Epidermal melanocyte (primary cell): ENCODE measurements around the gene BIVM.

Source experiments
- DNase-seq: peaks from one replicate; pipeline ENCODE4 v3.0.0; 2011; ENCODE audit warnings: low spot score; ENCODE audit not compliant: insufficient read length

BIVM gene

DNA sequence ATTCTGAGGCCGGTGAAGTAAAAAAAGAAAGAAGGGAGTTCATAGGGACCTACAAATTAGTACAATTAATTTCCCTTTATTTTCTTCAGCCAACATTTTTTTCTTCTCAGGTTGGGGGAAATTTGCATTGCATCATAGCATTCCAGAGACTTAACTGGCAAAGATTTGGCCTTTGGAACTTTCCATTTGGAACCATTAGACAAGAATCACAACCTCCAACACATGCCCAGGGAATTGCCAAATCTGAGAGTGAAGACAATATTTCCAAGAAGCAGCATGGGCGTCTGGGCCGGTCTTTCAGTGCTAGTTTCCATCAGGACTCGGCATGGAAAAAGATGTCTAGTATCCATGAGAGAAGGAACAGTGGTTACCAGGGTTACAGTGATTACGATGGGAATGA, 40.5 kb downstream of the BIVM start:
- DNase-seq: no peak

DNA sequence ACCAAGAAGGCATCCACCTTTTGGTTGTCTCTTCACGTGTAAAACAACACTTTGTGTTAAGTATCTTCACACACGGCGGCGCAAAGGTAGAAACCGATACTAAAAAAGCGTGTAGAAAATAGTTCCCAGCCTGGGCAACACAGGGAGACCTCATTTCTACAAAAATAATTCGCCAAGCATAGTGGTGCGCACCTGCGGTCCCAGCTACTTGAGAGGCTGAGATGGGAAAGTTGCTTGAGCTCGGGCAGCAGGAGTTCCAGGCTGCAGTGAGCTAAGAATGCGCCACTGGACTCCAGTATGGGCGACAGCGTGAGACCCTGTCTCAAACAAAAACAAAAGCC, 46.3 kb downstream of the BIVM start:
- no peak for DNase-seq

- DNase-seq: peak; percentile 24
Observed at GRCh38 chr13:102845630-102846260, 46.8 kb downstream of the BIVM start, which contains the start of gene ERCC5. TSS of gene ERCC5 (plus strand) at chr13:102846032. CDS start at chr13:102846267, 235 bp downstream.

DNA sequence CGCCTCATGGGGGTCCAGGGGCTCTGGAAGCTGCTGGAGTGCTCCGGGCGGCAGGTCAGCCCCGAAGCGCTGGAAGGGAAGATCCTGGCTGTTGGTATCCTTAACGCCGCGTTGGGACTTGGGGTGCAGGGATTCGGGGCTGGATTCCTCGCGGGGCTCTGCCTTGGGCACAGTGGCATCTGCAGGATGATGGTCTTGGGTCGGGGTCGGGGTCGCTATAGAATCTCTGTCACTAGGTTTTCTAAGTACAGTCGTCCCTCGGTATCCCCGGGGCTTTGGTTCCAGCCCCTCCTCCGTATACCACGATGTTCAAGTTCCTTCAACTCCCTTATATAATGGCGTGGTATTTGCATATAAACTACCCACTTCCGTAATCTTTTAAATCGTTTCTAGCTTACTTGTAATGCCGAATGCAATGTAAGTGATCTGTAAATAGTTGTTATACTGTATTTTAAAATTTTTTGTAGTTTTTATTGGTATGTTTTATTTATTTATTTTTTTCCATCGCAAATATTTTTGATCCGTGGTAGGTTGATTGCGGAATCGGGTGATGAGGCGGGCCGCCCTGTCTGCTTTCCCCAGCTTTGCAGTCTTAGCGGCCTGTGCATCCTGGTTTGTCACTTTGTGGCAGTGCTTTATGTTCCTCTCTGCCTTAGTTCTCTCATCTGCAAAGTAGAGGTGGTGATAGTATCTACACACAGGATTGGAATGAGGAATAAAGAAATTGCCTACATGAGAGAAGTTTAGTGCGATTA, 47.5 kb downstream of the BIVM start:
- no peak for DNase-seq

DNA sequence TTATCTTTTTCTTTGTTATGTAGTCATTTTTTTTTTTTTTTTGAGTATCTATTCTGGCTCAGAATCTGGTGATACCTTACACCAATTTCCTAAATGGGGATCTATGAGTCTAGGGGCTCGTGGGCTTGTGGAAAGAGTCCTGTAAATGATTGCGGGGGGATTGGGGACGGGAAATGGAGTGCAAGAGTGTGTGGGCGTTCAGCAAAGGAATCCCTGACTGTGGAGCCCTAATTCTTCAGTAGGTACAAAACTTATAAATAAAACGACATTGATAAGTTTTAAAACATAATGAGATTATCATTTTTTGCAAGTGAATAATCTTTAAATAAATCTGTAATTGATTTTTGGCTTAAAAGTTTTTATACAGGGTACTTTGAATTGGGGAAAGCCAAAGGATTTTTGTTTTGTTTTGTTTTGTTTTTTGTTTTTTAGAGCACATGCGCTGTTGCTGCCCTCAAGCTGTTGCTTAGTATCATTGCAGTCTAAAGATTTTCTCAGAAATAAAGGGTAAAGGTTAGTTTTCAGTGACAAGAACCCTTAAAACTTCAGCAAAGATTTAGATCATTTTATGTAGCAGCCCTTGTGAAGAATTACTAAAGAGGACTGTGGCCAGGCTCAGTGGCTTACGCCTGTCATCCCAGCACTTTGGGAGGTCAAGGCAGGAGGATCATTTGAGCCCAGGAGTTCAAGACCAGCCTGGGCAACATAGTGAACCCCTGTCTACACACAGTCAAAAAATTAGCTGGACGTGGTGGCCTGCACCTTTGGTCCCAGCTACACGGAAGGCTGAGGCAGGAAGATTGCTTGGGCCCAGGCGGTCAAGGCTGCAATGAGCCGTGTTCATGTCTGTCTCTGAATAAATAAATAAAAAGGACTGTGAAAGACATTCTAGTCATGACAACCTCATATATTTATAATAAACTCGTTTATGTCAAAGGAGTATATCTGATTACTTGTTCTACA, 48.6 kb downstream of the BIVM start:
- no peak for DNase-seq

- DNase-seq: no peak
Observed at GRCh38 chr13:102848956-102849355, 50.0 kb downstream of the BIVM start.

DNA sequence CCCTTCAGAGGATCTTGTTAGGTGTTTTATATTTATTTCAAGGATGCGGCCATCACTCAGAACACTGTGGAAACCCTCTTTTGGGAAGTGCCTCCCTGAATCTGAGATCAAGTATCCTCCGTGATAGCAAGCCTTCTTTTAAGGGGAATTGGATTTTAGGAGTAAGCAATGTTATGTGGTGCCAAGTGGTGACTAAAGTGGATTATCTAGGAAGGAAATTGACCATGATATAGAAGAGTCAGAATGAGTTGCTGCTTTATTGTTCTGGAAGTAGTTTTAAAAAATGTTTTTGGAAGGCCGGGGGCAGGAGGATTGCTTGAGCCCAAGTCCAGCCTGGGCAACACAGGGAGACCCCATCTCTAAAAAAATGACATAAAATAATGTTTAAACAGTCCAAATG, 53.6 kb downstream of the BIVM start:
- DNase-seq: no peak

DNA sequence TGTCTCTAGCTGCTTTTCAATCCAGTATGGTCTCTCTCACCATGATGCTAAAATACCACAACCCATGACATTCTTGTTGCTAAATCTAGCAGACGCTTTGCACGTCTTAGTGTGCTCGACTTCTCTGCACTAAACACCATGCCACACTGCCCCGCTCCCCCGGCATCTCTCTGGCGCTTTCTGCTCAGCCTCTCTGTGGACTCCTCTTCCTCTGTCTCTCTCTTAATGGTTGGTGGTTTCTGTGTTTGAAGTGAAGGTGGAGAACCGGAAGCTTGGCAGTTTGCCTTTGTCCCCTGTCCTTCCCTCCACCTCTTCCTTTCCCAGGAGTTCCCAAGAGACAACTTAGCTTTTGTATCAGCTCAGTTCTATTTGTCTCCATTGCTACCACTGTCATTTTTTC, 55.8 kb downstream of the BIVM start:
- no peak for DNase-seq

DNA sequence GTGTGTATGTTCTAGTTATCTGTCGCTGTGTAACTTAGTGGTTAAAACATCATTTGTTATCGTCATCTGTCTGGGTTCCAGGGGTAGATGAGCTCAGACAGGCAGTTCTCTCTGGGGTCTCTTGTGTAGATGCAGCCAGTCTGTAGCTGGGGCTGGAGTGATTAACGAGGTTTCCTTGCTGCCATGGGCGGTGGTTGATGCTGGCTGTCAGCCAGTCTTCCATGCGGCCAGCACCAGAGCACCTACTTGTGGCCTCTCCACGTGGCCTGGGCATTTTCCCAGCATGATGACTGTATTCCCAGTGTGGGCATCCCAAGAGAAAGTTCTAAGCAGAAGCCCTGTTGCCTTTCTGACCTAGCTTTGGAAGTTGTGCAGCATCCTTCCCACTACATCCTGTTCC, 57.6 kb downstream of the BIVM start:
- no peak for DNase-seq

- no peak for DNase-seq
Observed at GRCh38 chr13:102862624-102863210, 63.8 kb downstream of the BIVM start.

DNA sequence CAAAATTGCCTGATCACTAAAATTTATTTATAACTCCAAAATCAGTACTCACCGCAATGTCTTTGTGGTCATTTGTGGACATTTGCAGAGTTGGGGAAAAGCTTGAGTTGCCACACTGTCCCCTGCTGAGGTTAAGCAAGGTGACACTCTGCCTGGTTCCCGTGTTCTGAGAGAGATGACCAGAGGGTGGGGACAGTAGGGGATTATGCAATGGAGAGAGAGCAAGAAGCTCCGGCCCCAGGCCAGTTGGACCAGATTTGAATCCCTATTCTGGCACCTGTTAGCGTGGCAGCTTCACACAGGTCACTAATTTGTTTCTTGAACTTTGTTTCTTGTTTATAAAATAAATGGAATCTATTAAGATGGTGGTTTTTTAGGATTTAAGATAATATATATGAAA, 64.7 kb downstream of the BIVM start:
- no peak for DNase-seq

DNA sequence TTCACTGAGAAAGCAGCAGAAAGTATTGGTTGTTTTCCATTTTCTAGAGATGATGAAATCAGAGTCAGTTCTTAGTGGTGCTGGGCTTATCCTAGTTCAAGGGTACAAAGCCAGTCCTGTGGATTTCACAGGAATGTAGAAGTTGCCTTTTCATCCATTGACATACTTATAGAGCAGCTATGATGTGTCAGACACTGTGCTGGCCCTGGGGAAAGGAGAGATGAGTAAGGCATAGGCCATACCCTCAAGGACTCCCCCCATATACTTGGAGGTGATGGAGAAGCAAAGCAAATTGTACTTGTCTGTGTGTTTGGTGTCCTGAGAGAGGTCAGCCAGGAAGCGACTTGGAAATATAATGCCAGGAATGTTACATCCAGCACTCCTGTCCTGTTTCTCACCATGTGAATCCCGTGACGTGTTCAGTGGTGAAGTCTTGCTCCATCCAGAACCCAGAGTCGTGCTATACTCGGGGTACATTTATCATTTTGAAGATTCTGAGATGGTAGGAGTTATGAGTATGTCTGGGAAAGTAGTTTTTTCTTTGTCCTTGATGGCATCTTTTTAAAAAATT, 69.5 kb downstream of the BIVM start:
- DNase-seq: no peak

DNA sequence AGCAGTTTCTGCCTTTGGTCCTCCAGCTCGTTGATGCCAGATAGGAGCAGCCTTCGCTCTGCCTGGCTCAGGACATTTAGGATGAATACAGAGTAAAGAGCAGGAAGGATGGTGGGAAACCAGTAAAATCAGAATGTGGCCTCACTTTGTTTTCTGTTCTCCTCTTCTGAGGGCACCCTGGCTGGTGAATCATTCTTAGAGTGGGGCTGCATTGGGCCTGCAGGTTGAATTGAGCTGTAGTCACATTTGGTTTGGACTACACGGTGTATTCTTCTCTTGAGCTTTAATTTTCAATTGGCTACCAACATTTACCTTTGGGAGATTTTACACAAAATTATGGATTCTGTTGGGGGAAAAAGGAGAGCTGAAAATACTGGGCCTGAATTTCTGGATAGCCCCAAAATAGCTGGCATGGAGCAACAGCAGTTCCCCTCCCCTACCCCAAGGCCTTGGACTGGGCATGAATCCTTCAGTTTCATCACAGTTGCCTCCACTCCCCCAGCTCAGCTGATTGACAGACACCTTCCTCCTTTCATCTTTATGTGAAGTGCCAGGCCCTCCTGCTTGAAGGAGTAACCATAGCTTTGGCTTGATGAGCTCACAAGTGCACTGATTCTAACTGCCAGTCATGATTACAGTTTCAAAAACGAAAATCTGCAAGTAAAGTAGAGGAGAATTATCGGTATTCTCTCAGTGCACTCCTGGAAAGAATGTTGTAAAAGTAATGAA, 71.2 kb downstream of the BIVM start:
- DNase-seq: no peak

DNA sequence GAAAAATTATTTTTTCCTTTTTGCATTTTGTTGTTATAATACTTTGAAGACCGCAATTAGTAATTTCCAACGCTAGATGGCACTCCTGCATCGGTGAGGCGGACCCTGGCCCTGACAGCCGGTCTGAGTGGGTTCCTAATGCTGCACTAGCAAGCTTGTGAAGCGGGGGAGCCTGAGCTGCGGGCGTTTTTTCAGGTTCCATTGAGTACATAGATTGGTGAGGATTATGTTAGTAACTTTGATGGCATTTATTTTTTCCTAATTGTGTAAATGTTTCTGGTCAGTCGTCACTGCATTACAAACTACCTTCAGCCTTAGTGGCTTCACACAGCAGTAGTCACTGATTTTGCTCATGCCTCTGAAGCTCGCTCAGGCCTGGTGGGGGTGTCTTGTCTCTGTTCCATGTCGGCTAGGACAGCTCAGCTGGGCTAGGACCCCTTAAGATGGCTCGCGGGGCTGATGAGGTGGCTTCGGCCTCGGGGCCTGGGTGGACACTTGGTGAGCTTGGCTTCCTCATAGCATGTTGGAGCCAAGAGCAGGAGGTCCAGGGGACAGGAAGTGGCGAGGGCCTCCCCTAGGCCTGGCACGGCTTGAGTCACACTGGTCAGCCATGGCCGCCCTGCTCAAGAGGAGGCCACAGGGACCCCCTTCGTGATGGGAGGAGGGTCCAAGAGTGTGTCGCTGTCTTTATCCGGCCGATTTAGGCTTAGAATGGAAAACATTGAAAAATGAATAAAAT, 71.9 kb downstream of the BIVM start:
- DNase-seq: peak; percentile 54

GRCh38 chr13:102872131-102872530, 73.2 kb downstream of the BIVM start:
- no peak for DNase-seq

DNA sequence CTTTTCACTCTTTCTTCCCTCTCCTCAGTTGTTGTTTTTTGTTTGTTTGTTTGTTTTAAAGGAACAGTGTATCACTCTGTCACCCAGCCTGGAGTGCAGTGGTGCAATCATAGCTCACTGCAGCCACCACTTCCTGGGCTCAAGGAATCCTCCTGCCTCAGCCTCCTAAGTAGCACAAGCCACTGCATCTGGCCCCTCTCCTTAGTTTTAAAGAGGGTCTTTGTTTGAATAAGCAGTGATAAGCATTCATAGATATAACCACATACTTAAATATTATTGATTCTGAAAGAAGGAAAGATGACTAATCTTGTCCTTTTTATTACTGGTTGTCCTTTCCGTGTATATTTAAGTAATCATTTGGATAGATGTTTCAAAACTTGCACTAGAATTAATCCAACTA, 73.6 kb downstream of the BIVM start:
- no peak for DNase-seq

- no peak for DNase-seq
Observed at GRCh38 chr13:102873653-102874052, 74.7 kb downstream of the BIVM start.

GRCh38 chr13:102875256-102875655, 76.3 kb downstream of the BIVM start:
- no peak for DNase-seq

- DNase-seq: no peak
Observed at GRCh38 chr13:102877303-102877702, 78.4 kb downstream of the BIVM start.

DNA sequence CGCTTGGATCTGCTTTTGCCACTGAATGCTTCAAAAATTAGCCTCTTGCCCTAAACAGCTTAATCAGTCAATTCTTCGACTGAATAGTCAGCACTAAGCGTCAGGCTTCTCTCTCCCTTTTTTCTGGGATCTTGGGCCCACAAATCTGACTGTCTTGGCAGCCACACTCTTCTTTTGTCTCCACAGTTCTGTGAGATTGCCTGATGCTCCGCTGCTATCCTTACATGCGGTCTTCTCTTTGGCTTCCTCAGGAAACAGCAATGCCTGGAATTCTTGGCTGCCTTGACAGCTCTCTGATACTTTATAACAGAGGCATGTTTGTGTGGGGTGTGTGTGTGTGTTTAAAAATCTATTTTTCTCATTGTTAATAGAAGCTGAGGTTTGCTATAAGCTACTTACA, 79.6 kb downstream of the BIVM start:
- no peak for DNase-seq
